Activated CD4-positive, alpha-beta T cell treated with anti-CD3 and anti-CD28 coated beads, Interleukin-2, amount 50 U/mL, for 1 hour (primary cell): ENCODE measurements around the gene SRGAP2B.
"Not testable (repeated sequence)": the region's sequence is repeated elsewhere in the genome, so short reads cannot be mapped to it uniquely, and the experiment has no call there.

Experiments used
- DNase-seq: peaks from one replicate; pipeline ENCODE4 v3.0.0-alpha.2; 2020

The SRGAP2B gene

DNA sequence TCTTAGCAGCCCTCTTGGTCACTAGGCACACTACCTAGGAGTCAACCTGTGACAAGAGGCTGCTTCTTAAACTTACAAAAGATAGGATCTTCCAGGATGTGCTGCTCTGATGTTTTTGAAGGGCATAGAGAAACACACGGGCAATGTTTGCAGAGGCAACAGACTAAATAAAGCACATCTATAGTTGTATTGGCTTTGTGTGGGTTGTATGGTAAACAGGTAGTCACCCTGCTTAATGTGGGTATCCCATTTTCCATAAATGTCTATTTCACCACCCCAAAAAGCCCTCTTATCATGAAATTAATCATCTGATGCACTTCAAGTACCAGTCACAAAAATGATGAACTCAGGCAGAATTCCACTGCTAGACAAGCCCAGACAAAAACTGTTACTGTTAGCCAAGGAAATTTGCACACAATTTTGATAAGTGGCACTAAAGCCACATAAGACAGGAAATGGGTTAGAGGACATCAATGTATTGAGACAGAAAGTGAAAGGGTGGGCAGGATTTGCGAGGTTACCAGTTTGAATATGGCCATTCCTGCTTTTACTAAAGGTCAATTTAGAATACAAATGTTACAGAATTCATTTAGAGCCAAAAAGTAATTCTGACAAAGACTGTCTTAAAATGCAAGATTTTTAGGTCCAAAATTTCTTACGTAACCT lies 205.5 kb downstream of the SRGAP2B start:
- not testable (repeated sequence) for DNase-seq

DNA sequence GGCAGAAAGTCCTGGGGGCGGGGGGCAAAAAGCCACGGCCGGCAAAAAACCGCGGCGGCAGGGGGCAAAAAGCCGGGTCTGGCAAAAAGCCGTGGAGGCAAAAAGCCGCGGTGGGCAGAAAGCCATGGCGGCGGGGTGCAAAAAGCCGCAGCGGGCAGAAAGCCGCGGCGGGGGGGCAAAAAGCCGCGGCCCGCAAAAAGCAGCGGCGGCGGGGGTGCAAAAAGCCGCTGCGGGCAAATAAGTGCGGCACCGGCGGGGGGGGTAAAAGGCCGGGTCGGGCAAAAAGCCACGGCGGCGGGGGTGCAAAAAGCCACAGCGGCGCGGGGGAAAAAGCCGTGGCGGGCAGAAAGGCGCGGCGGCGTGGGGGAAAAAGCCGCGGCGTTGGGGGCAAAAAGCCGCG lies 212.1 kb downstream of the SRGAP2B start:
- not testable (repeated sequence) for DNase-seq

DNA sequence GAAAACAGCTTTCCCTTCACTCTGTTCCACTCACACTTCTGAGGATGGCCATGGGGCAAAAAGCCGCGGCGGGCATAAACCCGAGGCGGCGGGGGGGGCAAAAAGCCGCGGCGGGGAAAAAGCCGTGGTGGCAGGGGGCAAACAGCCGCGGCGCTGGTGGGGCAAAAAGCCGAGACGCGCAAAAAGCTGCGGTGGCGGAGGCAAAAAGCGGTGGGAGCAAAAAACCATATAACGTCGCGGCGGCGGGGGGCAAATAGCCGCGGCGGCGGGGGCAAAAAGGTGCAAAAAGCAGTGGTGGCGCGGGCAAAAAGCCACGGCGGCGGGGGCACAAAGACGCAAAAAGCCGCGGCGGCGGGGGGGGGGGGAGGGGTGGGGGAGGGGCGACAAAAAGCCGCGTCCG lies 212.8 kb downstream of the SRGAP2B start:
- not testable (repeated sequence) for DNase-seq

DNA sequence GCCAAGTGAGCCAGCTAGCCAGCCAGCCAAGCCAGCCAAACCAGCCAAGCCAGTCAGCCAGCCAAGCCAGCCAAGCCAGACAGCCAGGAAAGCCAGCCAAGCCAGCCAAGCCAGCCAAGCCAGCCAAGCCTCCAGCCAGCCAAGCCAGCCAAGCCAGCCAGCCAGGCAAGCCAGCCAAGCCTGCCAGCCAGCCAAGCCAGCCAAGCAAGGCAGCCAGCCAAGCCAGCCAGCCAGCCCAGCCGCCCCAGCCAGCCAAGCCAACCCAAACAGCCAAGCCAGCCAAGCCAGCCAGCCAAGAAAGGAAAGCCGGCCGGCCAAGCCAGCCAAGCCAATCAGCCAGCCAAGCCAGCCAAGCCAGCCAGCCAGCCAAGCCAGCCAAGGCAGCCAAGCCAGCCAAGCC lies 236.5 kb downstream of the SRGAP2B start:
- DNase-seq, result not testable (repeated sequence)
